ENCODE data around the gene ATP6V0D1. TPM values are rescaled to one million over a fixed set of nuclear protein-coding genes. Genes with fewer than 3 reads are reported as not detected.
"Not testable (repeated sequence)": the region's sequence is repeated elsewhere in the genome, so short reads cannot be mapped to it uniquely, and the experiment has no call there.

The ATP6V0D1 gene
- total and polyA plus RNA-seq, 5 experiments from 2014 or later = 33.3 to 89.6 (median 74.7) TPM

DNA sequence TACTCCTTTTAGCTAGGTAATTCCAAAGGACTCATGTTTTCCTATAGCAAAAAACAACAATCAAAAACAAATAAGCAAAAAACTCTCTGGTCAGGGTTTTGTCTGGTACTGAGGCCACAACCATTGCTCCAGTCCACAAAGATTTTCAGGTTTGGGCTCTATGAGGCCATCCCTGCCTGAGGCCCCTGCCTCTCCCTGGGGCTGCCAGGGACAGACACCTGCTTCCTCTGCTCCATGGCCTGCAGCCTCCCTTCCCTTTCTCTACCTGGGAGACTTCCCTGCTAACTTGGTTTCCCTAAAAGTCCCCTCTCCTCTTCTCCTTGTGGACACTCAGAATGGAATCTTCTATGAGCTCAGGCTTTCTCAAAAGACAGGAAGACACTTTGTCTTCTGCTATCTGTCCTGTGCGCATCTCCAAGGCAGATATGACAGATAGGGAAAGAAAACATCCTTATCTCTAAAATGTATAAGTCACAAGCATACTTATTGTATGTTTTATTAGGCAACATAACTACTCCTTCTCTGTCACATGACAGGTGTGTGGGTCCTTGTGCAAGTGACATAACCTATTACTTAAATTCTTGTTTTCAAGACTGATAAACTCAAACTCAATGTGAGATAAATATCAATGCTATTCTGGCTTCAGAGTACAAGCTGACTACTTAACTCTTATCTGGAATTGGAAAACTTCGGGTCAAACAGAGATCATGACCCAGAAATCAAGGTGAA is 63.5 kb downstream of the ATP6V0D1 start:
- Mint-ChIP-seq H3K4me1 (peaks cover 7 to 13% (median 8%) of the 10 kb centered on the region in 4 donors), H3K36me3 (no peaks in the 10 kb centered on the region), H3K27me3 (peaks cover 14 to 36% (median 17%) of the 10 kb centered on the region in 5 donors), H3K4me3 (peak overlapping the region; percentile 30 to 81 (median 57)), H3K9me3 (no peaks in the 10 kb centered on the region), H3K27ac (peak overlapping the region in 2 of 10 donors; percentile 40 to 66)
- ATAC-seq (no peak), DNase-seq (no peak)
- POLR2A ChIA-PET = interaction anchor here (1.6 kb wide), 1 partner anchor 11 kb away, joined by 4 read pairs; no protein-coding TSS in a partner anchor

DNA sequence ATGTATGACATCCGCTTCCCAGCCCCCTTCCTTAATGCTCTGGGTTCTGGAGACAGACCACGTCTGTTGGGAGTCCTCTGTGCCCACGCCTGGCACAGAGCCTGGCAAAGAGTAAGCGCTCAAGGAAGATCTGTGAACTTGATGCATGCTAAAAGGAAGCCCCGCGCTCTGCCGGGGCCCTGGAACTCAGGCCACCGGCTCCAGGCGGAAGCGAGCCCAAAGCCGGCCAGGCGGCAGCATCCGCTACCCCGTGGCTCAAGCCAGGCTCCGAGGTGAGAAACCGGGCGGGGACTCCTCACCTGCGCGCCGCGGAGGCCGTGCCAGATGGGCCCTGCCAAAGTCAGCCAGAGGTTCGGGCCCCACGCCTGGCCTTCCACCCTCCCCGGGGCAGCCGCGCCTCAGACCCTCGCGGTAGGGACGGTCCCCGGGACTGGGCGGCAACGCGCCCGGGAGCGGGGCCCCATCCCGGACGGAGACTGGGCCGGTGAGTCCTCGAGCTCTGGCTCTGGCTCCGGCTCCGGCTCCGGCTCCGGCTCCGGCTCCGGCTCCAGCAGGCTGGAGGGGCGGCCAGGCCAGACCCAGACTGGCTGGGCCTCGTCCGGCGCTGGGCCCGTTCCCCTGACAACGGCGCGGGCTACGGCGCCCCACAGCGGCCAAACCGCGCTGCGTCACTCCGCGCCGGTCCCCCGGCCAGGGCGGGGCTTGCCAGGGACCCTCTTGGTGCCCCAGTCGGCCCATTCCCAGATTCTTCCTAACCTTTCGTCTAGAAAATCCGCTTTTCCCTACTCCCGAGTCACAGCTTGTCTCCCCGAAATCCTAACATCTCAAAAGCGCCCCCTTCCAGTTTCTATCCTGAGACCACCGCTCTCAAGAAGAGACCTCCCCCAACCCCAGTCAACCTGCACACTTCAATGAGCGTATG is 64.8 kb downstream of the ATP6V0D1 start, which contains the start of gene ZDHHC1:
Gene ZDHHC1 (minus strand): TSS at position 606 of the 922 bp plus-strand sequence. CDS start 8,702 bp downstream, outside the sequence.
- ATAC-seq (peak; percentile 90 to 91), DNase-seq (peak in 8 of 10 donors; percentile 15 to 56 (median 48))
- H3K27ac Mint-ChIP-seq = peak within 1 kb of the TSS in 7 of 10 donors; percentile 21 to 76 (median 55)
- H3K4me3 Mint-ChIP-seq = peak within 1 kb of the TSS; percentile 77 to 92 (median 82)
- POLR2A ChIA-PET = no interaction called here
- H3K4me1 Mint-ChIP-seq = peaks cover 7 to 13% (median 8%) of the 10 kb centered on the region in 4 donors
- peaks cover 14 to 34% (median 17%) of the 10 kb centered on the region in 5 donors for H3K27me3 Mint-ChIP-seq
- no peaks in the 10 kb centered on the region for H3K9me3 Mint-ChIP-seq
- no peaks in the 10 kb centered on the region for H3K36me3 Mint-ChIP-seq

DNA sequence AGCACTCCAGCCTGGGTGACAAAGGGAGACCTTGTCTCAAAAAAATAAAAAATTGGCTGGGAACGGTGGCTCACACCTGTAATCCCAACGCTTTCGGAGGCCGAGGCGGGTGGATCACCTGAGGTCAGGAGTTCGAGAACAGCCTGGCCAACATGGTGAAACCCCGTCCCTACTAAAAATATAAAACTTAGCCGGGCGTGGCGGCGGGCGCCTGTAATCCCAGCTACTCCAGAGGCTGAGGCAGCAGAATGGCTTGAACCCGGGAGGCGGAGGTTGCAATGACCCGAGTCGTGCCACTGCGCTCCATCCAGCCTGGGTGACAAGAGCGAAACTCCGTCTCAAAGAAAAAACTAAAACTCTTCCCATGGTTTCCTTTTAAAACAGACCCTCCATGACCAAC is 65.5 kb downstream of the ATP6V0D1 start:
- POLR2A ChIA-PET, H3K9me3 Mint-ChIP-seq, ATAC-seq, DNase-seq, H3K36me3 Mint-ChIP-seq: not testable (repeated sequence)
- H3K27ac Mint-ChIP-seq = peak overlapping the region in 1 of 10 donors; percentile 21
- peak overlapping the region; percentile 22 to 75 (median 59) for H3K4me3 Mint-ChIP-seq
- H3K27me3 Mint-ChIP-seq = peaks cover 14 to 31% (median 17%) of the 10 kb centered on the region in 5 donors
- H3K4me1 Mint-ChIP-seq = peaks cover 7 to 13% (median 8%) of the 10 kb centered on the region in 4 donors

DNA sequence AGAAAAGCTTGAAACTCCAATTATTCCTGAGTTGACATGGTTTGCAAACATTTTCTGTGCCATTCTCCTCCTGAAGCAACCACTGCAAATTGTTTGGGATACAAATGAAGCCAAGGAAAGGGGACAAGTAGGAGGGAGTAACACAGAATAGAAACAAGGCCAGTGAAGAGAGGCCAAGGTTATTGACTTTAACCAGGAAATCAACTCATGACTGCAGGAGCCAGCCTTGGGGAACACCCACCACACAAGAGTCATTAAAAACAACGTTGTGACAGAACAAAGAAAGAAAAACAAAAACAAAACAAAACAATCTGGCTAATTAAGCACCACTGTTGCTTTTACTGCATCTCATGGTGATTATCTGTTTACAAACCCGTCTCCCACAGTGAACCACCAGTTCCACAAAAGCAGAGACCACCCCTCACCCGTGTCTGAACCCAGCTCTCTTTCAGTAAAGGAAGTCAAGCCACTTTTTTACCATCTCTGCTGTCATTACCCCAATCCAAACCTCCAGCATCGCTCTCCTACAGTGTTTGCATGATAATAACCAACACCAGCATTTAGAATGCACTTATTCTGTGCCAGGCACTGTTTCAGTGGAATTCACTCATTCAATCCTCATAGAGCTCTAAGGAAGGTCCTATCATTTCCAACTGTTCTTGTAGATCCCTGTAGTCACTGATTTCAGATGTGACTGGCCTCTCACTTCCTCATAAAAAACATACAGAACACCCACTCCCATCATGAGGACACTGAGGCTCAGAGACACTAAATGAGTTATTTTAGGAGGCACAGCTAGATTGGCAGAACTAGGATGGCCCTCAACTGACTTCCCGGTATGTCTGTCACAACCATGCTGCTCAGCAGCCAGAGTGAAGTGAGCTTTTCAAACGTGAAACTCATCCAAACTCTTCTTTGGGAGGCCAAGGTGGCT is 66.7 kb downstream of the ATP6V0D1 start:
- POLR2A ChIA-PET = no interaction called here
- Mint-ChIP-seq H3K36me3 (no peaks in the 10 kb centered on the region), H3K9me3 (no peaks in the 10 kb centered on the region), H3K4me3 (peak overlapping the region in 1 of 10 donors; percentile 7), H3K27me3 (peaks cover 10 to 25% (median 14%) of the 10 kb centered on the region in 5 donors), H3K27ac (no peak overlapping the region), H3K4me1 (peaks cover 7 to 13% (median 8%) of the 10 kb centered on the region in 4 donors)
- DNase-seq (no peak), ATAC-seq (no peak)

DNA sequence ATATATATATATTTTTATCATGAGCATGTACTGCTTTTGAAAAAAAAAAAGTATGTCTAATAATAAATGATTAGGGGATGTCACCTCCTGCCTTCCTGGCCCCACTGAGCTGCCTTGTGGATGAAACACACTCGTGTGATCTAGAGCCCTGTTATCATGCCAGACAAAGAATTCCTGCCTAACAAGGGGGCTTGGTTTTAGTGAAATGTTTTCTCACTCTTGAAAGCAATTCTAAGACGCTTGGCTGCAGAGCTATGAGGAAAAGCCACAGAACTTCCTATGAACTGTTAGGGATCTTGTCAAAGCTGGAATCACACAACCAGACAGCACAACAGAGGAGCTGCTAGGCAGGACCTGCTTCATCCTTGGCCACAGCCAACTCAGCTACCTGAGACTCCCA is 68.7 kb downstream of the ATP6V0D1 start:
- H3K27me3 Mint-ChIP-seq = peaks cover 8 to 17% (median 10%) of the 10 kb centered on the region in 5 donors
- no peak overlapping the region for H3K4me3 Mint-ChIP-seq
- DNase-seq = no peak
- ATAC-seq = no peak
- no peak overlapping the region for H3K27ac Mint-ChIP-seq
- POLR2A ChIA-PET = interaction anchor here (0.7 kb wide), 1 partner anchor 62 kb away, joined by 3 read pairs; no protein-coding TSS in a partner anchor
- no peaks in the 10 kb centered on the region for H3K9me3 Mint-ChIP-seq
- peaks cover 7 to 13% (median 8%) of the 10 kb centered on the region in 4 donors for H3K4me1 Mint-ChIP-seq
- no peaks in the 10 kb centered on the region for H3K36me3 Mint-ChIP-seq

GRCh38 chr16:67411339-67411738 is 69.6 kb downstream of the ATP6V0D1 start:
- Mint-ChIP-seq H3K36me3 (no peaks in the 10 kb centered on the region), H3K4me1 (peaks cover 3 to 7% (median 4%) of the 10 kb centered on the region in 4 donors), H3K27me3 (peaks cover 2 to 8% (median 4%) of the 10 kb centered on the region in 5 donors), H3K9me3 (no peaks in the 10 kb centered on the region), H3K27ac (peak overlapping the region in 1 of 10 donors; percentile 22), H3K4me3 (no peak overlapping the region)
- DNase-seq = no peak
- POLR2A ChIA-PET = no interaction called here
- no peak for ATAC-seq

GRCh38 chr16:67409631-67410030 is 71.3 kb downstream of the ATP6V0D1 start:
- peaks cover 0 to 6% (median 4%) of the 10 kb centered on the region in 5 donors for H3K27me3 Mint-ChIP-seq
- H3K36me3 Mint-ChIP-seq = no peaks in the 10 kb centered on the region
- no peaks in the 10 kb centered on the region for H3K9me3 Mint-ChIP-seq
- DNase-seq (no peak), ATAC-seq (no peak)
- no peak overlapping the region for H3K27ac Mint-ChIP-seq
- H3K4me1 Mint-ChIP-seq = peaks cover 0 to 3% (median 0%) of the 10 kb centered on the region in 4 donors
- POLR2A ChIA-PET = no interaction called here
- peak overlapping the region in 1 of 10 donors; percentile 20 for H3K4me3 Mint-ChIP-seq

- peak overlapping the region in 1 of 10 donors; percentile 85 for H3K27ac Mint-ChIP-seq
- H3K27me3 Mint-ChIP-seq = peaks cover 0 to 9% (median 2%) of the 10 kb centered on the region in 5 donors
- no peaks in the 10 kb centered on the region for H3K4me1 Mint-ChIP-seq
- no peak for DNase-seq
- no peak for ATAC-seq
- H3K9me3 Mint-ChIP-seq = no peaks in the 10 kb centered on the region
- H3K36me3 Mint-ChIP-seq = no peaks in the 10 kb centered on the region
- H3K4me3 Mint-ChIP-seq = no peak overlapping the region
- POLR2A ChIA-PET = no interaction called here
Observed at GRCh38 chr16:67407788-67408452, 73.0 kb downstream of the ATP6V0D1 start.

GRCh38 chr16:67407176-67407787 is 73.7 kb downstream of the ATP6V0D1 start:
- no peaks in the 10 kb centered on the region for H3K9me3 Mint-ChIP-seq
- no peaks in the 10 kb centered on the region for H3K36me3 Mint-ChIP-seq
- peaks cover 0 to 8% (median 2%) of the 10 kb centered on the region in 5 donors for H3K27me3 Mint-ChIP-seq
- POLR2A ChIA-PET = interaction anchor here (1.3 kb wide), 1 partner anchor 964 kb away, joined by 3 read pairs; no protein-coding TSS in a partner anchor
- H3K4me1 Mint-ChIP-seq = no peaks in the 10 kb centered on the region
- ATAC-seq = no peak
- H3K27ac Mint-ChIP-seq = no peak overlapping the region
- no peak overlapping the region for H3K4me3 Mint-ChIP-seq
- DNase-seq = no peak

DNA sequence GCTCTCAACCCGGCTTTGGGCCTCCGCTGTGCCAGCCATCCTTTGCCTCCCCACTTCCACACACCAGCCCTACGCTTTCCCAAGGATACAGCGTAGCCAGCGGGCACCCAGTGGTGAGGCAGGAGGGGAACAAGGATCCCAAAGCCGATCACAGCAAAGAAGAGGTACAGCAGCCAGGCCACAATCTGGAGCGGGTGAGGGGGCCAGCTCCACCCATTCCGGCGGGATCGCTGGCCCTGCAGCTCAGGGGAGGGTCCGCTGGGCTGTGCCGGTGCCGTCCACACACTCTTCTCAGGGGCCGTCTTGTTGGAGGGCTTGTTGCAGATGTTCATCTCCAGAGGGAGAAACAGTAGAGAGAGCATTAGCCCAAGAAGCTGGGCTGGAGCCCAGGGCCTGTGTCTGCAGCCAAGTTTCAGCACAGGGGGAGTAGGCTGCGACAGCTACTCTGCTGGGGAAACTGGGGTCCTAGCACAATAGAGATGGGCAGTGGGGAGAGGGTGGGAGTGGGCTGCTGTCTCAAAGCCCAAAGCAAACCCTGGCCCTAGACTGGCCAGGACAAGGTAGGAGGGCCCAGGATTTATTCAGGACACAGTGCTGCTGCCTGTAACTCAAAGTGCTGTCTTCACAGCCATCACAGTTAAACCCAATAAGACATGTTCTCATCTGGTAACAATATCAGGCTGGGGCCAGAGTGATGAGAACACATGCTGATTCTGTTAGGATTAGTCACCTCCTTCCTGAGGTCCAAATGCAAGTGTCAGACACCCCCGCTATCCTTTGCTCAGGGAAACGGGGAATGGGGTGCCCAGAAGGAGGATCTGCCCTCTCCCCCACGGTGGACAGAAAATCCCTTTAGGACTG is 74.6 kb downstream of the ATP6V0D1 start:
- Mint-ChIP-seq H3K4me1 (no peaks in the 10 kb centered on the region), H3K27me3 (peaks cover 0 to 12% (median 5%) of the 10 kb centered on the region in 5 donors), H3K9me3 (no peaks in the 10 kb centered on the region), H3K36me3 (no peaks in the 10 kb centered on the region), H3K4me3 (no peak overlapping the region), H3K27ac (peak overlapping the region in 1 of 10 donors; percentile 51)
- DNase-seq = no peak
- ATAC-seq = no peak
- POLR2A ChIA-PET = interaction anchor here (1.3 kb wide), 1 partner anchor 965 kb away, joined by 3 read pairs; no protein-coding TSS in a partner anchor

Measured in naive thymus-derived CD8-positive, alpha-beta T cell (primary cell).